Activated CD4-positive, alpha-beta memory T cell treated with anti-CD3 and anti-CD28 coated beads for 36 hours (primary cell): ENCODE results near the gene GPR176. TPM values are rescaled to one million over a fixed set of nuclear protein-coding genes. Genes with fewer than 3 reads are reported as not detected.
"Not testable (repeated sequence)": the region's sequence is repeated elsewhere in the genome, so short reads cannot be mapped to it uniquely, and the experiment has no call there.

Experiments used
- CTCF ChIA-PET: fragments of 350-600 bp; sonication (Branson Sonifier 250); formaldehyde crosslinking; loops from one replicate; lab custom pipeline; 2021; ENCODE audit warnings: antibody characterized with exemption, inconsistent platforms; lab: Charles Lee
- POLR2A ChIA-PET: fragments of 350-600 bp; sonication (Branson Sonifier 250); formaldehyde crosslinking; loops from one replicate; lab custom pipeline; 2021; ENCODE audit warnings: antibody characterized with exemption; lab: Charles Lee
- DNase-seq: peaks from one replicate; pipeline ENCODE4 v3.0.0-alpha.2; 2020
- H3K27ac Mint-ChIP-seq: one replicate; pipeline ENCODE4 v1.8.0; 2021; ENCODE audit warnings: mixed read lengths
- H3K27me3 Mint-ChIP-seq: one replicate; pipeline ENCODE4 v1.8.0; 2021; ENCODE audit warnings: mixed read lengths
- H3K36me3 Mint-ChIP-seq: one replicate; pipeline ENCODE4 v1.8.0; 2021; ENCODE audit warnings: mixed read lengths
- H3K4me1 Mint-ChIP-seq: one replicate; pipeline ENCODE4 v1.8.0; 2021; ENCODE audit warnings: low read depth, mixed read lengths
- H3K4me3 Mint-ChIP-seq: one replicate; pipeline ENCODE4 v1.8.0; 2021; ENCODE audit warnings: mild to moderate bottlenecking, mixed read lengths
- H3K9me3 Mint-ChIP-seq: one replicate; pipeline ENCODE4 v1.8.0; 2021; ENCODE audit warnings: mixed read lengths
- intact Hi-C: fragments of 100-400 bp; cut with micrococcal nuclease; formaldehyde crosslinking; loops from one replicate; pipeline ENCODE4 v1.15.1; 2023
- total RNA-seq, 2 experiments: library from RNA; stranded (reverse); gene quantifications; one replicate each; pipeline ENCODE4 v1.2.3, GENCODE V29; 2021

Gene GPR176
- total RNA-seq, 2 experiments from 2014 or later, result 0.21 to 0.27 TPM

DNA sequence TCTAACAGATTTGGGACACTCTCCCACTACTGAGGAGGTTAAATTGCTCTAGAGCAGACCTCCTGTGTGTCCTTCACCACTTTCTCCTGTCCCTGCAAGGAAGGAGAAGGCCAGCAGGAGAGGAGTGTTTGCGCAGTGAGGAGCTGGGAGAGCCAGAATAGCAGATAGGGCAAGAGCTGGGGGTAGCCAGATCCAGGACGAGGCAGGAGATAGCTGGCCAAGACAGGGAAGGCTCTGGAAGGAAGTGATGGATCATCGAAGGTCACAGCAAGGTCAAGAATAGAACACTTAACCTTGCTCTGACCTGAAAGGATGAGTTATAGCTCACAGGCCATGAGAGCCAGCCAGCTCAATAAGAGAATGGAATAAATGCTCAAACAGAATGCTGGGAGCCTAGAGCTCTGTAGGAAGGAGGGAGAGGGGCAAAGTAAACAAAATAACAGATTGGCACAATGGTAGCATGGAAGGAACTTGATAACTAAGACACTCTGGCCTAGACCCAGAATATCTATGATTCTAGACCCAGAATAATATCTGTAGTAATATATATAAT, 99.9 kb downstream of the GPR176 start:
- DNase-seq, result no peak
- H3K4me1 Mint-ChIP-seq, result no peaks in the 10 kb centered on the region
- CTCF ChIA-PET, result interaction anchor here (1.2 kb wide), 1 partner anchor 63 kb away, joined by 3 read pairs; no protein-coding TSS in a partner anchor
- H3K36me3 Mint-ChIP-seq, result no peaks in the 10 kb centered on the region
- intact Hi-C loops, result no loop called here
- H3K27me3 Mint-ChIP-seq, result no peaks in the 10 kb centered on the region
- no peak overlapping the region for H3K27ac Mint-ChIP-seq
- POLR2A ChIA-PET, result no interaction called here
- H3K4me3 Mint-ChIP-seq, result no peak overlapping the region
- H3K9me3 Mint-ChIP-seq, result no peaks in the 10 kb centered on the region

DNA sequence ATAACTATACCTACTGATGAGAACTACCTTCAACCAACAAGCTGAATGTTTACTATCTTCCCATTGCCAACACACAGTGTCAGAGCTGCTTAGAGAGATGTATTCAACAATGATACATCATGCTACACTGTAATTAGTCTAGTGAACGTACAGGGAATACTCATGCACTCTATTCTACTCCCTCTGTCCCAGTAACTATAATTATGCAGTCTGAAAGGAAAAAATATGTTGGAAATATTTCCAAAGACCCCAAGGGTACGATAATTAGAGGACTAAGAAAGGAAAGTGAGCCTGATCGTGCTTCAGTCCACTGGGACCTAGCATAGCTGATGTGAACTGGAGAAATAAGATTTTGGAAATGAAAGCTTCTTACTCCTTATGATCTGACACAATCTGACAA, 100.5 kb downstream of the GPR176 start:
- ChIA-PET CTCF (interaction anchor here (1.2 kb wide), 1 partner anchor 63 kb away, joined by 3 read pairs; no protein-coding TSS in a partner anchor), POLR2A (no interaction called here)
- no peaks in the 10 kb centered on the region for H3K9me3 Mint-ChIP-seq
- no peak for DNase-seq
- no peak overlapping the region for H3K27ac Mint-ChIP-seq
- no peaks in the 10 kb centered on the region for H3K36me3 Mint-ChIP-seq
- intact Hi-C loops, result no loop called here
- H3K27me3 Mint-ChIP-seq, result peaks cover 1% of the 10 kb centered on the region
- H3K4me3 Mint-ChIP-seq, result no peak overlapping the region
- no peaks in the 10 kb centered on the region for H3K4me1 Mint-ChIP-seq

DNA sequence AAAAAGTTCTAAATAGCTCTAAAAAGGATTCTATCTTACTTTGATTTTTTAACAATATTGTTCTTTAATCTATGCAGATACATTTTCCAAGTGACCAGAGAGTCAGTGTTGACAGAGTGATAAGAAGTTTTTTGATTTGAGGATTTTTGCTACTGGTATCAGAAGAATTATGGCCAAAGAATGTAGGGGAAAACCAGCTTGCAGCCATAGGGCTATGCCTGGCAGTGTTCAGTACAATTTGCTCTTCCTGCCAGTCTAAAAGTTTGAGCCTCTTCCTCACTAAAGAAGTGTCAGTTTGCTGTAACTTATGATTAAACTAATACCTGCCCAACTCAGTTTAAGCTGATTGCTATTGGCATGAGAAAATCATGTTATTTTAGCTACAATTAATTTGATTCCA, 102.2 kb downstream of the GPR176 start:
- H3K4me1 Mint-ChIP-seq, result no peaks in the 10 kb centered on the region
- H3K4me3 Mint-ChIP-seq, result no peak overlapping the region
- no peaks in the 10 kb centered on the region for H3K36me3 Mint-ChIP-seq
- H3K27ac Mint-ChIP-seq, result no peak overlapping the region
- CTCF ChIA-PET, result no interaction called here
- peaks cover 1% of the 10 kb centered on the region for H3K27me3 Mint-ChIP-seq
- POLR2A ChIA-PET, result no interaction called here
- no peak for DNase-seq
- intact Hi-C loops, result no loop called here
- no peaks in the 10 kb centered on the region for H3K9me3 Mint-ChIP-seq

DNA sequence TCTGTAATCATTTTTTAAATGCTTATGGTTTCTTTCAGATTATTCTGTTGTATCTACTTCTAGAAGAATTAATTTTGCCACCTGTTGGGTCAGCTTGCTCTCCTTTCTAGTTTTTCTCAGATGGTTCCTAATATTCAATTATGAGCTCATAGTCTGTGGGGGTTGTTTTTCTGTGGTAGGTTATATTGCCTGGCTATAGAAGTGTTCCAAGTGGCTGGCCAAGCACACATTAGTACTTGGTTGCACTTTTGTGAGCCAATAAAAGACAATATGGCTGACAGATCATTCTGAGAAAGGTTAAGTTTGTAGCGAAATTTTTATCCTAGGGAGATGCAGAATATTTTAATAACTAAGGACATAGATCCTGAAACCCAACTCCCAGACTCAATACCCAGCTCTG, 105.6 kb downstream of the GPR176 start:
- H3K4me1 Mint-ChIP-seq, result no peaks in the 10 kb centered on the region
- CTCF ChIA-PET, result no interaction called here
- H3K4me3 Mint-ChIP-seq, result no peak overlapping the region
- H3K27me3 Mint-ChIP-seq, result peaks cover 2% of the 10 kb centered on the region
- intact Hi-C loops, result no loop called here
- no peak overlapping the region for H3K27ac Mint-ChIP-seq
- no peaks in the 10 kb centered on the region for H3K36me3 Mint-ChIP-seq
- POLR2A ChIA-PET, result no interaction called here
- no peak for DNase-seq
- H3K9me3 Mint-ChIP-seq, result no peaks in the 10 kb centered on the region

DNA sequence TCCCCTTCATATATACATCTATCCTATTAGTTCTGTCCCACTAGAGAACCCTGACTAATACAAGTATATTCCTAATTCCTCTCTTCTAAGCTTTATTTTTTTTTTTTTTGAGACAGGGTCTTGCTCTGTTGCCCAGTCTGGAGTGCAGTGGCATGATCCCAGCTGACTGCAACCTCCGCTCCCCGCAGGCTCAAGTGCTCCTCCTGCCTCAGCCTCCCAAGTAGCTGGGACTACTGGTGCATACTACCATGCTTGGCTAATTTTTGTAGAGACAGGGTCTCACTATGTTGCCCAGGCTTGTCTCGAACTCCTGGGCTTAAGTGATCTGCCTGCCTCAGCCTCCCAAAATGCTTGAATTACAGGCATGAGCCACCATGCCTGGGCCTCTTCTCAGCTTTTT, 107.4 kb downstream of the GPR176 start:
- H3K27ac Mint-ChIP-seq, DNase-seq, H3K4me1 Mint-ChIP-seq, H3K9me3 Mint-ChIP-seq, H3K4me3 Mint-ChIP-seq, intact Hi-C loops, H3K36me3 Mint-ChIP-seq: not testable (repeated sequence)
- peaks cover 12% of the 10 kb centered on the region for H3K27me3 Mint-ChIP-seq
- ChIA-PET CTCF (interaction anchor here (0.6 kb wide), 1 partner anchor 531 kb away, joined by 3 read pairs; no protein-coding TSS in a partner anchor), POLR2A (interaction anchor here (0.6 kb wide), 1 partner anchor 13 kb away, joined by 3 read pairs; no protein-coding TSS in a partner anchor)

DNA sequence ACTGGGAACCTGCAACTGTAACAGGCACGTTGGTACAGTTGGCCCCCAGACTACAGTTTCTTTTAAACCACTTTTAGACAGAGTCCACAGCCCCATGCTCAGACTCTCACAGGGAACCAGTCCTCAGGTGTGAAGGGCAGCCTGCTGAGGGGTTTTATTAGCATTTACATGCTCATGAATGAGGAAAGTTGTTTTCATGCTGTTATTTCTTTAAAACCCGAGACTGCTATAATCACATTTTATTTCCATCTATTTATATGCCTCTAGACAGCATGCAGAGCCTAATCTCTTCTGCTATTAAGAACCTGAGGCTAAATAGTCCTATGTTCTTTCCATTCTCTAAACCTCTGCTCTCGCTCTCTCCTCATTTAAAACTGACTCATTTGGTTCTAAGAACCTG, 111.2 kb downstream of the GPR176 start:
- H3K36me3 Mint-ChIP-seq, result no peaks in the 10 kb centered on the region
- H3K27me3 Mint-ChIP-seq, result peaks cover 13% of the 10 kb centered on the region
- ChIA-PET CTCF (no interaction called here), POLR2A (no interaction called here)
- DNase-seq, result no peak
- H3K9me3 Mint-ChIP-seq, result no peaks in the 10 kb centered on the region
- H3K4me3 Mint-ChIP-seq, result no peak overlapping the region
- intact Hi-C loops, result no loop called here
- H3K4me1 Mint-ChIP-seq, result no peaks in the 10 kb centered on the region
- H3K27ac Mint-ChIP-seq, result no peak overlapping the region

DNA sequence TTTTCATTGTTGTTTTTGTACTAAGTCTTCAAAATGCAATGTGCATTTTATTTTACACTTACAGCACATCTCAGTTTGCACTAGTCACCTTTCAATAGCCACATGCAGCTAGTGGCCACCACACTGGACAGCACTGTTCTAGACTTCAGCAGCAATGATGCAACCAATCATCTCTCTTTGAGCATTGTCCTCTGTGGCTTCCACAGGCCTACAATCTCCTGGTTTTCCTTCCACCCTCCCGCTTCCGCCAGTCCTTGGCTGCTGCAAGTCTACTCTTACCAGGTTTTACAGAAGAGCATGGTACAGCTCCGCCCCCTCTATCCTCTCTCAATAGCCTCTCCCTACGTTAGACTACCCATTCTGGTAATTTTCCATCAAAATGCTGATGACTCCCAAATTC, 112.3 kb downstream of the GPR176 start:
- ChIA-PET CTCF (no interaction called here), POLR2A (no interaction called here)
- Mint-ChIP-seq H3K4me1 (no peaks in the 10 kb centered on the region), H3K27me3 (peaks cover 13% of the 10 kb centered on the region), H3K36me3 (no peaks in the 10 kb centered on the region), H3K9me3 (no peaks in the 10 kb centered on the region), H3K4me3 (no peak overlapping the region), H3K27ac (no peak overlapping the region)
- intact Hi-C loops, result no loop called here
- no peak for DNase-seq

DNA sequence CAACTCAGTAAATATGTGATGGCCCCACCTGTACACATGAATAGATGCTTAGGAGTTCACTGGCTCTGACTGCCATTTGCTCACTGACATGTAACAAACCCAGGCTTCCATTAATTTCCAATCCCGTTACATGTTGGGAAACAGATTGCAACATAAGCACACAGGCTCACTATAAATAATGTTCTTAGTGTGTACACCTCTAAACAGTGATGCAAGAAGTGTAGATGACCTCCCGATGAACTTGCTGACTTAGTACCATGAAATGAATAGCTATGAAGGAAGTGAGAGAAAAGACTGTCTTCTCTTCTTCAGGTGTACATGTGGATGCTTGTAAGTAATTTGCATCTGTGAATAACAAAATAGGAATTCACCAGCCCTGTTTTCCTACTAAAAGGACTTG, 116.0 kb downstream of the GPR176 start:
- Mint-ChIP-seq H3K27ac (no peak overlapping the region), H3K27me3 (peaks cover 23% of the 10 kb centered on the region), H3K4me1 (no peaks in the 10 kb centered on the region), H3K9me3 (no peaks in the 10 kb centered on the region), H3K4me3 (no peak overlapping the region), H3K36me3 (no peaks in the 10 kb centered on the region)
- no peak for DNase-seq
- POLR2A ChIA-PET, result no interaction called here
- CTCF ChIA-PET, result interaction anchor here (1.0 to 2.6 kb wide), 2 partner anchors 15 to 69 kb away, joined by 3 to 7 read pairs; no protein-coding TSS in a partner anchor
- intact Hi-C loops, result loop anchor here (5.0 kb wide), 1 partner anchor 73 kb away; no protein-coding TSS in a partner anchor

DNA sequence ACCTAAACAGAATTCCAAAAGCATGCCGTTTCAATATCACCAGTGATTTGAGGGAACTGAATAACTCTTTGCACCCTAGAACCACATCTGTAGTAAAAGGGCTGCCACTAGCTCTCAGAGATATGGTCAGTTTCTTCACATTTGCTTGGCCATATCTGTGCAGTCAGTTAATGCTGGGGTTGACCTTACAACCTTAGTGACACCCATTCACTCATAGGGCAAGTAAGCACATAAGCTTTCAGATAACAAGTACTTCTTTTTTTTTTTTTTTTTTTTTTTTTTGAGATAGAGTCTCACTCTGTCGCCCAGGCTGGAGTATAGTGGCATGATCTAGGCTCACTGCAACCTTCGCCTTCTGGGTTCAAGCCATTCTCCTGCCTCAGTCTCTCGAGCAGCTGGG, 117.0 kb downstream of the GPR176 start:
- Mint-ChIP-seq H3K27ac (no peak overlapping the region), H3K4me1 (no peaks in the 10 kb centered on the region), H3K36me3 (no peaks in the 10 kb centered on the region), H3K9me3 (no peaks in the 10 kb centered on the region), H3K4me3 (no peak overlapping the region), H3K27me3 (peaks cover 18% of the 10 kb centered on the region)
- intact Hi-C loops, result loop anchor here (5.0 kb wide), 1 partner anchor 74 kb away; no protein-coding TSS in a partner anchor
- POLR2A ChIA-PET, result no interaction called here
- CTCF ChIA-PET, result interaction anchor here (0.9 to 2.6 kb wide), 5 partner anchors 14 to 129 kb away, joined by 3 to 7 read pairs (median 3); no protein-coding TSS in a partner anchor
- DNase-seq, result no peak

DNA sequence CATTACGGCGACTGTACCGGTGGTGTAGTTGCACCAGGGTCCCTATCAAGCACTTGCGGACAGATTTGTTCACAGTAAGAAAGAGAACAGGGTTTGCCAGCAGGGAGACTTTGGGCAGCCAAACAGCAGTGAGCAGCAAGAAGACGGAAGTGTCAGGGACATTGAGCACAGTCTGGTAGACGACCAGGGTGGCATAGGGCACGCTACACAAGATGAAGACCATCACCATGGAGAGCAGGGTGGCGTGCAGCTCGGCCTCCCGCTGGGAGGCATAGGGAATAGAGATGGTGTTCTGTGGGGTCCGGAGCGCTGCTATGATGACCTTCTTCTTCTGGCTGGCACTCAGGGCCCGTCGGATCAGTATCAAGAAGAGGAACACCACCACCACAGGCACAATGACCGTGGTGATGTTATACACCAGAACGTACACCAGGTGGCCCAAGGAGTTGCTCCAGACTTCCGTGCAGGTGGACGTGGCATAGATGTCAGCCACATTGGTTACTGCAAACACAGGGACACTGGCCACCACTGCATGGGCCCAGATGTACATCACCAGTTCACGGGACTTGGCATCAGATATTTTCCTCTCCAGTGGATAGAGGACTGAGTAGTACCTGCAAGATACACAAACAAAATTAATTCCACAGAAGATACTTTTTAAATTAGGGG, 118.3 kb downstream of the GPR176 start:
- no peak overlapping the region for H3K4me3 Mint-ChIP-seq
- peaks cover 18% of the 10 kb centered on the region for H3K27me3 Mint-ChIP-seq
- H3K27ac Mint-ChIP-seq, result no peak overlapping the region
- H3K36me3 Mint-ChIP-seq, result no peaks in the 10 kb centered on the region
- H3K4me1 Mint-ChIP-seq, result no peaks in the 10 kb centered on the region
- DNase-seq, result peak; percentile 38
- ChIA-PET POLR2A (no interaction called here), CTCF (interaction anchor here (0.9 to 2.6 kb wide), 2 partner anchors 13 to 73 kb away, joined by 6 to 7 read pairs; no protein-coding TSS in a partner anchor)
- H3K9me3 Mint-ChIP-seq, result no peaks in the 10 kb centered on the region
- intact Hi-C loops, result loop anchor here (5.0 kb wide), 1 partner anchor 76 kb away; no protein-coding TSS in a partner anchor

DNA sequence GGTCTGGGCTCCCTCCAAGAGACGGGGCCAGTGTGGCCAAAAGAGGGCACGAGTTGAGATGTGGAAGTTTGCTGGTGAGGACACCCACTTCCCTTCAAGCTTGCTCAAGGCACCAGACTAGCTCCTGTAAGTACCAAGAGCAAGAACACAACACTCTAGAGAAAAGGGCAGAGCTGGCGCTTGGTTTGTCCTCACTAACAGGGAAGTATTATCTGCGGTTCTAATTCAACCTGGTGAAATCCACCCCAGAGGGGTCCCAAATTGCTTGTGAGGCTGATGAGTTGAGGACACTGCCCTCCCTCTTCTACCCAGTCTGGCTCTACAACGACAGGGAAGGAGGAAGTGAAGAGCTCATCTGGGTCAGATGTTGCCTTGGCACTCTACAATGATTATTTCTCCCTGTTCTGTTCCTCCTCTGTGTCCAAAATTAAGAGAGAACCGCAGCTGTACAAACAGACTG, 120.5 kb downstream of the GPR176 start:
- Mint-ChIP-seq H3K4me3 (no peak overlapping the region), H3K27me3 (peaks cover 23% of the 10 kb centered on the region), H3K36me3 (no peaks in the 10 kb centered on the region), H3K4me1 (no peaks in the 10 kb centered on the region), H3K9me3 (no peaks in the 10 kb centered on the region), H3K27ac (no peak overlapping the region)
- CTCF ChIA-PET, result interaction anchor here (1.3 to 1.7 kb wide), 3 partner anchors 11 to 77 kb away, joined by 4 to 7 read pairs (median 6); no protein-coding TSS in a partner anchor
- intact Hi-C loops, result loop anchor here (5.0 kb wide), 1 partner anchor 78 kb away; no protein-coding TSS in a partner anchor
- POLR2A ChIA-PET, result interaction anchor here (0.6 to 1.1 kb wide), 2 partner anchors 11 to 13 kb away, joined by 3 read pairs; no protein-coding TSS in a partner anchor
- DNase-seq, result no peak

DNA sequence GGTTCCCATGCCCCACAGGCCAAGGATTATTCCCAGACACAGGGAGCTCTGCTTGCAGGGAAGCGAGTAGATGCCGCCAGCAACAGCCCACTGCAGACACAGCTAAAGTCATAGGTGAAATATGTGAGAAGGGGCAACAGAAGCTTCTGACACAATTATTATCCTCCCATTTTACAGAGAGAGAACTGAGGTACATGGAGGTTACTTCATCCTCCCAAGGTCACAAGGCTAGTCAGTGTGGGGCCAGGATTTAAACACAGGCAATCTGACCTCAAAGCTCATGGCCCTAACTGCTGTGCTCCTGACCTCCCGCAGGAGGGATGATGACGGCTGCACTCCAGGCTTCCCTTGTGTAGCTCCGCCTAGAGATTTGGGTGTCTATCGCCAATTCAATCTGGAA, 121.7 kb downstream of the GPR176 start:
- intact Hi-C loops, result no loop called here
- Mint-ChIP-seq H3K4me1 (no peaks in the 10 kb centered on the region), H3K9me3 (no peaks in the 10 kb centered on the region), H3K27ac (no peak overlapping the region), H3K4me3 (no peak overlapping the region), H3K27me3 (peaks cover 29% of the 10 kb centered on the region), H3K36me3 (no peaks in the 10 kb centered on the region)
- ChIA-PET CTCF (interaction anchor here (1.4 to 1.7 kb wide), 3 partner anchors 10 to 78 kb away, joined by 5 to 7 read pairs (median 6); no protein-coding TSS in a partner anchor), POLR2A (interaction anchor here (1.0 kb wide), 1 partner anchor 10 kb away, joined by 3 read pairs; no protein-coding TSS in a partner anchor)
- no peak for DNase-seq
